Activated CD8-positive, alpha-beta memory T cell treated with anti-CD3 and anti-CD28 coated beads, Interleukin-2, amount 50 U/mL, for 4 hours (primary cell): ENCODE results near the gene GLS.
"Not testable (repeated sequence)": the region's sequence is repeated elsewhere in the genome, so short reads cannot be mapped to it uniquely, and the experiment has no call there.

Experiments
- DNase-seq: peaks from one replicate; pipeline ENCODE4 v3.0.0-alpha.2; 2020

Gene GLS

GRCh38 chr2:190880378-190881083 is at the start of gene GLS:
Gene GLS (plus strand): TSS chr2:190880821. CDS start chr2:190881085, 264 bp downstream.
- DNase-seq: peak; percentile 93

- no peak for DNase-seq
These were observed 48.7 kb upstream of the GLS start for GRCh38 chr2:190831941-190832340.

- no peak for DNase-seq
These were observed 45.8 kb upstream of the GLS start for GRCh38 chr2:190834890-190835208.

GRCh38 chr2:190835303-190835930 is 45.2 kb upstream of the GLS start:
- DNase-seq: no peak

GRCh38 chr2:190836767-190837166 is 43.9 kb upstream of the GLS start:
- no peak for DNase-seq

- no peak for DNase-seq
These were observed 43.2 kb upstream of the GLS start for GRCh38 chr2:190837420-190837819.

- DNase-seq: no peak
These were observed 42.7 kb upstream of the GLS start for GRCh38 chr2:190837952-190838361.

GRCh38 chr2:190838492-190838910 is 42.1 kb upstream of the GLS start:
- no peak for DNase-seq

GRCh38 chr2:190840569-190841172 is 40.0 kb upstream of the GLS start:
- DNase-seq: no peak

- no peak for DNase-seq
These were observed 38.7 kb upstream of the GLS start for GRCh38 chr2:190841707-190842505.

GRCh38 chr2:190842606-190843104 is 38.0 kb upstream of the GLS start:
- DNase-seq: no peak

GRCh38 chr2:190843890-190844699 is 36.5 kb upstream of the GLS start:
- DNase-seq: peak; percentile 17

- no peak for DNase-seq
These were observed 35.8 kb upstream of the GLS start for GRCh38 chr2:190844700-190845401.

GRCh38 chr2:190846746-190847145 is 33.9 kb upstream of the GLS start:
- no peak for DNase-seq

- no peak for DNase-seq
These were observed 33.0 kb upstream of the GLS start for GRCh38 chr2:190847504-190848081.

GRCh38 chr2:190849774-190850173 is 30.8 kb upstream of the GLS start:
- DNase-seq: no peak

GRCh38 chr2:190853022-190853421 is 27.6 kb upstream of the GLS start:
- not testable (repeated sequence) for DNase-seq

- no peak for DNase-seq
These were observed 26.9 kb upstream of the GLS start for GRCh38 chr2:190853531-190854383.

GRCh38 chr2:190854726-190855125 is 25.9 kb upstream of the GLS start:
- DNase-seq: no peak

- no peak for DNase-seq
These were observed 25.4 kb upstream of the GLS start for GRCh38 chr2:190855245-190855644.
